Measurements from ENCODE around the gene ITGB4. TPM values are rescaled to one million over a fixed set of nuclear protein-coding genes. Genes with fewer than 3 reads are reported as not detected.
A peak's percentile ranks its signal among the peaks of the same experiment; 100 is the strongest.

The ITGB4 gene
- total RNA-seq, 6 donors from 2014 or later = 16.8 to 75.2 (median 41.2) TPM

- H3K36me3 ChIP-seq = peaks cover 3 to 58% (median 25%) of the 10 kb centered on the region in 4 donors
- 79 to 83% methylated on average over 5 of the region's 5 CpGs for WGBS, 2 donors
- DNase-seq (no peak), ATAC-seq (ENCODE audit: low FRiP score in 2 of 2) (no peak)
- H3K4me1 ChIP-seq = peaks cover 47 to 50% (median 49%) of the 10 kb centered on the region in 4 donors
- no peak overlapping the region for H3K4me3 ChIP-seq
- no peak overlapping the region for H3K27ac ChIP-seq
- H3K9me3 ChIP-seq = no peaks in the 10 kb centered on the region
- TF ChIP-seq CTCF (IDR thresholded peaks at IDR 0.05) = no peak
- TF ChIP-seq EP300 (IDR thresholded peaks at IDR 0.05) = no peak
- no peak for TF ChIP-seq POLR2AphosphoS5 (IDR thresholded peaks at IDR 0.05)
- TF ChIP-seq POLR2A (IDR thresholded peaks at IDR 0.05) = no peak
- H3K27me3 ChIP-seq = no peaks in the 10 kb centered on the region
Observed at GRCh38 chr17:75691371-75691791, 29.9 kb upstream of the ITGB4 start.

GRCh38 chr17:75691801-75692626 lies 29.2 kb upstream of the ITGB4 start:
- Histone ChIP-seq H3K36me3 (peaks cover 3 to 60% (median 25%) of the 10 kb centered on the region in 4 donors), H3K27ac (no peak overlapping the region), H3K9me3 (no peaks in the 10 kb centered on the region), H3K4me3 (no peak overlapping the region), H3K4me1 (peaks cover 46 to 47% (median 47%) of the 10 kb centered on the region in 4 donors), H3K27me3 (no peaks in the 10 kb centered on the region)
- no peak for TF ChIP-seq POLR2AphosphoS5 (IDR thresholded peaks at IDR 0.05)
- no peak for TF ChIP-seq POLR2A (IDR thresholded peaks at IDR 0.05)
- ATAC-seq (ENCODE audit: low FRiP score in 2 of 2) (no peak), DNase-seq (no peak)
- 86 to 93% methylated on average over 8 to 14 of the region's 14 CpGs for WGBS, 2 donors

GRCh38 chr17:75692976-75693375 lies 28.3 kb upstream of the ITGB4 start:
- H3K9me3 ChIP-seq = no peaks in the 10 kb centered on the region
- peaks cover 47 to 48% (median 48%) of the 10 kb centered on the region in 4 donors for H3K4me1 ChIP-seq
- no peak for TF ChIP-seq EP300 (IDR thresholded peaks at IDR 0.05)
- no peak for TF ChIP-seq POLR2A (IDR thresholded peaks at IDR 0.05)
- H3K27me3 ChIP-seq = no peaks in the 10 kb centered on the region
- no peak overlapping the region for H3K4me3 ChIP-seq
- peak in 1 of 2 donors; percentile 39 for DNase-seq
- peak overlapping the region in 2 of 4 donors; percentile 20 to 64 for H3K27ac ChIP-seq
- no peak for ATAC-seq (ENCODE audit: low FRiP score in 2 of 2)
- peaks cover 3 to 69% (median 28%) of the 10 kb centered on the region in 4 donors for H3K36me3 ChIP-seq
- 93 to 98% methylated on average over 12 to 13 of the region's 13 CpGs for WGBS, 2 donors

GRCh38 chr17:75693500-75694481 lies 27.5 kb upstream of the ITGB4 start:
- no peaks in the 10 kb centered on the region for H3K9me3 ChIP-seq
- peaks cover 45 to 46% (median 46%) of the 10 kb centered on the region in 4 donors for H3K4me1 ChIP-seq
- 66 to 76% methylated on average over 14 to 19 of the region's 19 CpGs for WGBS, 2 donors
- no peaks in the 10 kb centered on the region for H3K27me3 ChIP-seq
- peaks cover 3 to 73% (median 30%) of the 10 kb centered on the region in 4 donors for H3K36me3 ChIP-seq
- TF ChIP-seq POLR2A (IDR thresholded peaks at IDR 0.05) (no peak), CTCF (IDR thresholded peaks at IDR 0.05) (no peak), EP300 (IDR thresholded peaks at IDR 0.05) (no peak), POLR2AphosphoS5 (IDR thresholded peaks at IDR 0.05) (no peak)
- H3K4me3 ChIP-seq = no peak overlapping the region
- ATAC-seq (ENCODE audit: low FRiP score in 2 of 2) = peak; percentile 18 to 83
- peak overlapping the region; percentile 20 to 64 (median 45) for H3K27ac ChIP-seq
- DNase-seq = peak; percentile 34 to 72

- ATAC-seq (ENCODE audit: low FRiP score in 2 of 2) (no peak), DNase-seq (peak in 1 of 2 donors; percentile 45)
- Histone ChIP-seq H3K36me3 (peaks cover 3 to 76% (median 30%) of the 10 kb centered on the region in 4 donors), H3K27ac (peak overlapping the region; percentile 20 to 64 (median 45)), H3K4me3 (no peak overlapping the region), H3K9me3 (no peaks in the 10 kb centered on the region), H3K4me1 (peaks cover 41 to 46% (median 46%) of the 10 kb centered on the region in 4 donors), H3K27me3 (no peaks in the 10 kb centered on the region)
- no peak for TF ChIP-seq EP300 (IDR thresholded peaks at IDR 0.05)
- 85 to 88% methylated on average over 11 to 14 of the region's 14 CpGs for WGBS, 2 donors
Observed at GRCh38 chr17:75694536-75694935, 26.7 kb upstream of the ITGB4 start.

Measured in upper lobe of left lung (tissue), 6 donors.